PC-3 (cell line): ENCODE measurements around the gene SSMEM1. TPM values are rescaled to one million over a fixed set of nuclear protein-coding genes. Genes with fewer than 3 reads are reported as not detected.

Source experiments
- ATAC-seq: fragments of 200-7000 bp; cut with Tn5 transposase; 2 replicates; pipeline ENCODE4 v1.9.1; 2020; ENCODE audit warnings: mild to moderate bottlenecking, moderate library complexity
- BruUV-seq: library from RNA; stranded (reverse); fragments of 400-500 nt; replicated peaks from 2 replicates; lab custom pipeline; 2021; lab: Mats Ljungman, UMichigan
- CTCF ChIA-PET: fragments of 300-600 bp; sonication (Branson Sonifier 250); formaldehyde crosslinking; loops from one replicate; lab custom pipeline; 2022; ENCODE audit warnings: antibody characterized with exemption; lab: Charles Lee
- POLR2A ChIA-PET: fragments of 300-600 bp; sonication (Branson Sonifier 250); formaldehyde crosslinking; loops from one replicate; lab custom pipeline; 2022; ENCODE audit warnings: antibody characterized with exemption; ENCODE audit not compliant: unreplicated experiment; lab: Charles Lee
- DNase-seq: peaks from one replicate; pipeline ENCODE4 v3.0.0-alpha.2; 2015
- H2AFZ ChIP-seq: fragments of 300-600 bp; sonication (generic); 2 replicates; pipeline ENCODE4 v1.6.0; 2016; ENCODE audit warnings: antibody characterized with exemption, low read length
- H3F3A ChIP-seq: fragments of 300-600 bp; sonication (generic); one replicate; pipeline ENCODE4 v1.6.0; 2017; ENCODE audit warnings: antibody characterized with exemption, low read length, control low read depth, mild to moderate bottlenecking; ENCODE audit not compliant: unreplicated experiment
- H3K27ac ChIP-seq: fragments of 300-600 bp; sonication (generic); 2 replicates; pipeline ENCODE4 v1.5.1; 2016; ENCODE audit warnings: mild to moderate bottlenecking, low read length
- H3K27me3 ChIP-seq: fragments of 300-600 bp; sonication (generic); 2 replicates; pipeline ENCODE4 v1.6.1; 2016; ENCODE audit warnings: low read length, mixed read lengths
- H3K36me3 ChIP-seq: fragments of 300-600 bp; sonication (generic); 2 replicates; pipeline ENCODE4 v1.6.1; 2016; ENCODE audit warnings: low read depth, mixed run types, low read length, mixed read lengths
- H3K4me1 ChIP-seq: fragments of 300-600 bp; sonication (generic); 2 replicates; pipeline ENCODE4 v1.5.1; 2016; ENCODE audit warnings: low read length; ENCODE audit not compliant: insufficient read depth
- H3K4me2 ChIP-seq: fragments of 300-600 bp; sonication (generic); 2 replicates; pipeline ENCODE4 v1.6.0; 2016; ENCODE audit warnings: low read length
- H3K4me3 ChIP-seq: fragments of 300-600 bp; sonication (generic); 2 replicates; pipeline ENCODE4 v1.5.1; 2016; ENCODE audit warnings: mild to moderate bottlenecking, low read length, mixed read lengths
- H3K79me2 ChIP-seq: fragments of 300-600 bp; sonication (generic); 2 replicates; pipeline ENCODE4 v1.6.1; 2017; ENCODE audit warnings: low read length, mixed read lengths
- H3K9ac ChIP-seq: fragments of 300-600 bp; sonication (generic); 2 replicates; pipeline ENCODE4 v1.6.0; 2016; ENCODE audit warnings: mild to moderate bottlenecking, low read length
- H3K9me2 ChIP-seq: fragments of 300-600 bp; sonication (generic); replicated peaks from 2 replicates; pipeline ENCODE4 v1.6.1; 2016; ENCODE audit warnings: mixed run types, low read length, mixed read lengths
- H3K9me3 ChIP-seq: fragments of 300-600 bp; sonication (generic); 2 replicates; pipeline ENCODE4 v1.6.1; 2016; ENCODE audit warnings: low read length, mixed read lengths
- H4K20me1 ChIP-seq: fragments of 300-600 bp; sonication (generic); 2 replicates; pipeline ENCODE4 v1.6.1; 2016; ENCODE audit warnings: low read length, mixed read lengths
- CTCF ChIP-seq: fragments of 300-600 bp; sonication (generic); conservative IDR thresholded peaks from 2 replicates; pipeline ENCODE4 v1.5.1; 2017; ENCODE audit warnings: antibody characterized with exemption, low read depth, mild to moderate bottlenecking, low read length
- EZH2 ChIP-seq: fragments of 300-600 bp; sonication (generic); IDR thresholded peaks from one replicate; pipeline ENCODE4 v1.6.1; 2017; ENCODE audit warnings: antibody characterized with exemption, mild to moderate bottlenecking, low read length; ENCODE audit not compliant: unreplicated experiment
- EZH2phosphoT487 ChIP-seq: fragments of 300-600 bp; sonication (generic); IDR thresholded peaks from 2 replicates; pipeline ENCODE4 v1.6.1; 2018; ENCODE audit warnings: mild to moderate bottlenecking, antibody characterized with exemption, low read length, borderline replicate concordance
- intact Hi-C: fragments of 100-400 bp; cut with micrococcal nuclease; formaldehyde crosslinking; loops from 2 replicates; pipeline ENCODE4 v1.9.0; 2023
- total RNA-seq: library from RNA; depleted of rRNA; stranded (reverse); fragments of >200 nt; gene quantifications from 2 replicates; pipeline ENCODE4 v1.2.3, GENCODE V29; 2014

Gene SSMEM1
- total RNA-seq, 1 experiment from 2014 or later = not detected

- Histone ChIP-seq H4K20me1 (no peaks in the 10 kb centered on the region), H2AFZ (no peak overlapping the region), H3K36me3 (peaks cover 32% of the 10 kb centered on the region), H3K4me3 (no peak overlapping the region), H3K4me1 (no peaks in the 10 kb centered on the region), H3K9me2 (no peaks in the 10 kb centered on the region), H3K79me2 (no peaks in the 10 kb centered on the region), H3K27me3 (no peaks in the 10 kb centered on the region), H3K4me2 (no peak overlapping the region), H3K27ac (no peak overlapping the region), H3K9me3 (no peaks in the 10 kb centered on the region), H3K9ac (no peak overlapping the region), H3F3A (no peaks in the 10 kb centered on the region)
- CTCF ChIA-PET = no interaction called here
- intact Hi-C loops = no loop called here
- ATAC-seq (no peak), DNase-seq (no peak)
- no TSS peak for BruUV-seq
- TF ChIP-seq EZH2phosphoT487 (no peak), CTCF (no peak), EZH2 (no peak)
- POLR2A ChIA-PET = no interaction called here
Measured at GRCh38 chr7:130189343-130189742, 18.3 kb upstream of the SSMEM1 start.

DNA sequence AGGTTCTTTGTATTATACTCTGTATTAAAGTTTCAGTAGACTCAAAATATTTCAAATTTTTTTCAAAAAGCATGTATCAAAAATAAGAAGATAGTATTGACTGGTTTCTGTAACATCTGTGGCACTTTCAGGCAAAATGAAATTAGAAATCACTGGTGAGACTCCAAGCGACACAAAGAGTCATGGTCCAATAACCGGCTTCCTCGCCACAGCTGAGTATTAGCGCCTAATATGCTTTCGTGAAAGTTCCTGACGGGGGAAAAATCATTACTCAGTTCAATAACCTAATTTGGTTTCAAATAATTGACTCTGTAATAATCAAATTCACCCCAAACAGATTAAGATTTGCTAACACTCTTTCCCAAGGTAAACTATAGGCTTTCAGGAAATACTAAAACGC lies 15.9 kb upstream of the SSMEM1 start:
- Histone ChIP-seq H3K79me2 (no peaks in the 10 kb centered on the region), H3F3A (no peaks in the 10 kb centered on the region), H2AFZ (no peak overlapping the region), H4K20me1 (no peaks in the 10 kb centered on the region), H3K36me3 (peaks cover 33% of the 10 kb centered on the region), H3K4me3 (no peak overlapping the region), H3K4me2 (no peak overlapping the region), H3K4me1 (no peaks in the 10 kb centered on the region), H3K27me3 (no peaks in the 10 kb centered on the region), H3K27ac (no peak overlapping the region), H3K9me3 (no peaks in the 10 kb centered on the region), H3K9me2 (no peaks in the 10 kb centered on the region), H3K9ac (no peak overlapping the region)
- ChIA-PET CTCF (no interaction called here), POLR2A (no interaction called here)
- DNase-seq = no peak
- no TSS peak for BruUV-seq
- no peak for ATAC-seq
- TF ChIP-seq EZH2phosphoT487 = no peak
- no peak for TF ChIP-seq EZH2
- no peak for TF ChIP-seq CTCF
- intact Hi-C loops = no loop called here

DNA sequence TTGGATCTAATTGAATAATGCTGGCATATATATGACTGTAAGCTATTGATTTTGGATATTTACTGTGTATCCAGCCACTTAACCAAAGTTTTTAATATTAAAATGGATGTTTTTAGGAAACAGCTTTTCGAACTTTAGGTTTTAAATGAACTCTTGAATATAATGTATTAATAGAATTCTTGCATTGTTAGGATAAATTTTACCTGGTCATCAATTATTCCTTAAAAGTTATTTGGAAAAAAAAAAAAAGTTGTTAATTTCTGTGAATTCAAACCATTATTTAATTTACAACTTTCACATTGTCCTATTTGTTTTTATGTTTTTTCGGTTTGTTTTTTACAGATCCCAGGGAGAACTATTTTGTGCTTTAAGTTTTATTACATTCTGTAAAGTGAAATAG lies 12.3 kb upstream of the SSMEM1 start:
- no peak overlapping the region for H3K27ac ChIP-seq
- no peak overlapping the region for H3K9ac ChIP-seq
- no peak overlapping the region for H3K4me2 ChIP-seq
- H3K9me2 ChIP-seq = no peaks in the 10 kb centered on the region
- H3K9me3 ChIP-seq = no peaks in the 10 kb centered on the region
- H3K79me2 ChIP-seq = no peaks in the 10 kb centered on the region
- POLR2A ChIA-PET = no interaction called here
- no peak overlapping the region for H3K4me3 ChIP-seq
- no peaks in the 10 kb centered on the region for H4K20me1 ChIP-seq
- no TSS peak for BruUV-seq
- no peaks in the 10 kb centered on the region for H3K27me3 ChIP-seq
- no peak overlapping the region for H2AFZ ChIP-seq
- ATAC-seq (no peak), DNase-seq (no peak)
- CTCF ChIA-PET = no interaction called here
- no peaks in the 10 kb centered on the region for H3F3A ChIP-seq
- no peak for TF ChIP-seq CTCF
- TF ChIP-seq EZH2phosphoT487 = no peak
- TF ChIP-seq EZH2 = no peak
- H3K36me3 ChIP-seq = peaks cover 44% of the 10 kb centered on the region
- H3K4me1 ChIP-seq = no peaks in the 10 kb centered on the region
- intact Hi-C loops = no loop called here
